OCI-LY7 (cell line): ENCODE results near the gene NPHP3. TPM values are rescaled to one million over a fixed set of nuclear protein-coding genes. Genes with fewer than 3 reads are reported as not detected.

Experiments used
- BruUV-seq: library from RNA; stranded (reverse); fragments of 400-500 nt; replicated peaks from 2 replicates; lab custom pipeline; 2021; lab: Mats Ljungman, UMichigan
- CTCF ChIA-PET: fragments of 300-600 bp; sonication (Branson Sonifier 250); formaldehyde crosslinking; loops from one replicate; lab custom pipeline; 2022; ENCODE audit warnings: antibody characterized with exemption; ENCODE audit not compliant: unreplicated experiment; lab: Charles Lee
- POLR2A ChIA-PET: fragments of 300-600 bp; sonication (Branson Sonifier 250); formaldehyde crosslinking; loops from one replicate; lab custom pipeline; 2022; ENCODE audit warnings: antibody characterized with exemption; lab: Charles Lee
- DNase-seq: peaks from one replicate; pipeline ENCODE4 v3.0.0-alpha.2; 2015; ENCODE audit warnings: low spot score
- H2AFZ ChIP-seq: fragments of 200-600 bp; sonication (generic), shearing (Covaris generic); 2 replicates; pipeline ENCODE4 v1.6.1; 2014; ENCODE audit warnings: mild to moderate bottlenecking, antibody characterized with exemption, low read length, moderate library complexity
- H3K27ac ChIP-seq: fragments of 200-600 bp; sonication (generic); 2 replicates; pipeline ENCODE4 v1.5.1; 2014; ENCODE audit warnings: mixed run types, low read depth, mild to moderate bottlenecking, moderate library complexity, low read length, inconsistent platforms; ENCODE audit not compliant: poor library complexity, severe bottlenecking
- H3K36me3 ChIP-seq: fragments of 200-600 bp; sonication (generic); 2 replicates; pipeline ENCODE4 v1.6.1; 2014; ENCODE audit warnings: mild to moderate bottlenecking, antibody characterized with exemption, low read length, moderate library complexity, mixed read lengths; ENCODE audit not compliant: insufficient read depth
- H3K4me1 ChIP-seq: fragments of 200-600 bp; sonication (generic); 2 replicates; pipeline ENCODE4 v1.5.1; 2014; ENCODE audit warnings: mild to moderate bottlenecking, low read length; ENCODE audit not compliant: insufficient read depth, poor library complexity, severe bottlenecking
- H3K4me2 ChIP-seq: fragments of 200-600 bp; sonication (generic); 2 replicates; pipeline ENCODE4 v1.6.1; 2014; ENCODE audit warnings: mild to moderate bottlenecking, low read length
- H3K4me3 ChIP-seq: fragments of 200-600 bp; sonication (generic); 2 replicates; pipeline ENCODE4 v1.5.1; 2014; ENCODE audit warnings: mild to moderate bottlenecking, low read depth, low read length; ENCODE audit not compliant: poor library complexity, severe bottlenecking
- H3K79me2 ChIP-seq: fragments of 200-600 bp; sonication (generic); 2 replicates; pipeline ENCODE4 v1.6.1; 2016; ENCODE audit warnings: low read depth, mild to moderate bottlenecking, low read length, moderate library complexity, mixed read lengths; ENCODE audit not compliant: insufficient read depth
- H3K9me2 ChIP-seq: fragments of 200-600 bp; sonication (generic); 2 replicates; pipeline ENCODE4 v1.6.1; 2016; ENCODE audit warnings: mild to moderate bottlenecking, low read length, mixed read lengths; ENCODE audit not compliant: insufficient read depth
- H3K9me3 ChIP-seq: fragments of 200-600 bp; sonication (generic); 2 replicates; pipeline ENCODE4 v1.6.1; 2014; ENCODE audit warnings: mild to moderate bottlenecking, mixed run types, low read length, mixed read lengths
- H4K20me1 ChIP-seq: fragments of 200-600 bp; sonication (generic); 2 replicates; pipeline ENCODE4 v1.6.1; 2014; ENCODE audit warnings: mild to moderate bottlenecking, antibody characterized with exemption, low read length, moderate library complexity, mixed read lengths; ENCODE audit not compliant: insufficient read depth
- EZH2phosphoT487 ChIP-seq: fragments of 200-600 bp; sonication (generic); IDR thresholded peaks from 2 replicates; pipeline ENCODE4 v1.6.1; 2018; ENCODE audit warnings: low read depth, borderline replicate concordance, mild to moderate bottlenecking, mixed run types, antibody characterized with exemption, low read length, moderate library complexity, mixed read lengths
- intact Hi-C: fragments of 100-400 bp; cut with micrococcal nuclease; formaldehyde crosslinking; loops from one replicate; pipeline ENCODE4 v1.10.0; 2022; ENCODE audit not compliant: unreplicated experiment
- total RNA-seq, 2 experiments: library from RNA; depleted of rRNA in 1 of 2; stranded (reverse); fragments of >200 nt in 1 of 2; shearing (Covaris generic) in 1 of 2; gene quantifications; 2 replicates each; pipeline ENCODE4 v1.2.3, GENCODE V29; 2014 to 2022
- TF ChIP-seq, protein P1 (sequence below): fragments of 200-600 bp; sonication (generic); conservative IDR thresholded peaks from 2 replicates; pipeline ENCODE4 v1.5.1; 2014; ENCODE audit warnings: mild to moderate bottlenecking, antibody characterized with exemption, low read length, moderate library complexity, mixed read lengths

Gene NPHP3
- total RNA-seq, 2 experiments from 2014 or later = 8.5 to 10.6 TPM

DNA sequence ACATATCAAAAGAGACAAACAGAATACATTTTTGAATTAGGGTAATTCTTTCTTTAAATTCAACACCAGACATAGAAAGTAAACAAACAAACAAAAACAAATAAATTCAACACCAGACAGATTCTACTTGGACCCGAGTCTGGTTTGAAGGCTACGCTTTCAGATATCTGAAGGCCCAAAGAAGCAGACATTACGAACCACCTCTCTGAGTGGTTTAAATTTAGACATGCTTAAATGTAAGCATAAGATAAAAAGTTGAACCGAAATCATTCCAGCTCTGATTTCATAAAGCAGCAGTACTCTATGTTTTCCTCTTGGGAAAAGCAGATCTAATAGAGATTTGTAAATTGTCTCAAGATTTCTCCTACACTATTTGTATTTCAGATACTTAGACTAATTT lies 32.2 kb downstream of the NPHP3 start:
- CTCF ChIA-PET = no interaction called here
- POLR2A ChIA-PET = interaction anchor here (0.7 kb wide), 1 partner anchor 164 kb away, joined by 4 read pairs; no protein-coding TSS in a partner anchor
- intact Hi-C loops = no loop called here
- Histone ChIP-seq H3K9me2 (no peaks in the 10 kb centered on the region), H3K36me3 (peaks cover 24% of the 10 kb centered on the region; the same call in 1 of the 2 replicates), H3K4me3 (no peak overlapping the region), H2AFZ (no peak overlapping the region), H3K4me2 (no peak overlapping the region), H3K79me2 (no peaks in the 10 kb centered on the region), H3K27ac (no peak overlapping the region), H3K4me1 (no peaks in the 10 kb centered on the region), H4K20me1 (no peaks in the 10 kb centered on the region), H3K9me3 (no peaks in the 10 kb centered on the region)
- DNase-seq = no peak
- TF ChIP-seq, protein P1, sequence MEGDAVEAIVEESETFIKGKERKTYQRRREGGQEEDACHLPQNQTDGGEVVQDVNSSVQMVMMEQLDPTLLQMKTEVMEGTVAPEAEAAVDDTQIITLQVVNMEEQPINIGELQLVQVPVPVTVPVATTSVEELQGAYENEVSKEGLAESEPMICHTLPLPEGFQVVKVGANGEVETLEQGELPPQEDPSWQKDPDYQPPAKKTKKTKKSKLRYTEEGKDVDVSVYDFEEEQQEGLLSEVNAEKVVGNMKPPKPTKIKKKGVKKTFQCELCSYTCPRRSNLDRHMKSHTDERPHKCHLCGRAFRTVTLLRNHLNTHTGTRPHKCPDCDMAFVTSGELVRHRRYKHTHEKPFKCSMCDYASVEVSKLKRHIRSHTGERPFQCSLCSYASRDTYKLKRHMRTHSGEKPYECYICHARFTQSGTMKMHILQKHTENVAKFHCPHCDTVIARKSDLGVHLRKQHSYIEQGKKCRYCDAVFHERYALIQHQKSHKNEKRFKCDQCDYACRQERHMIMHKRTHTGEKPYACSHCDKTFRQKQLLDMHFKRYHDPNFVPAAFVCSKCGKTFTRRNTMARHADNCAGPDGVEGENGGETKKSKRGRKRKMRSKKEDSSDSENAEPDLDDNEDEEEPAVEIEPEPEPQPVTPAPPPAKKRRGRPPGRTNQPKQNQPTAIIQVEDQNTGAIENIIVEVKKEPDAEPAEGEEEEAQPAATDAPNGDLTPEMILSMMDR = no peak
- no peak for TF ChIP-seq EZH2phosphoT487
- BruUV-seq = no TSS peak

DNA sequence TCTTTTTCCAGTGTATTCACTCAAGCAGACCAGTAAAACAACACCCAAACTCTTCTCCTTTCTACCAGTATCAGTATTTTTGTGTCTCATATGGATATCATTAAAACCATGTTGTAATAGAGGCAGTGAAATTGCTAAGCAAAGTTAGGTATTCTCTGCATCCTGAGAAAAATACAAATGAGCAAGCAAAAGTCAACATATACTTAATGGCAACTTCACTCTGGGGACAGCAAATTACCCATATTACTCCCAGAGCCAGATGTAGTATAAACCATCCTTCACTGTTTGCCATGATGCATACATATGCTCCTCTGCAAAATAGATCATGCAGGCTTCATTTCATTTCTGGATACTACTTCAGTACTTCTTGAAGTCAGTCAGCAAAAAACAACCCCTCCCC lies 40.0 kb downstream of the NPHP3 start:
- no peaks in the 10 kb centered on the region for H3K9me2 ChIP-seq
- CTCF ChIA-PET = no interaction called here
- H3K36me3 ChIP-seq = peaks cover 25% of the 10 kb centered on the region; the same call in 1 of the 2 replicates
- intact Hi-C loops = no loop called here
- H3K4me3 ChIP-seq = no peak overlapping the region
- H3K9me3 ChIP-seq = no peaks in the 10 kb centered on the region
- no TSS peak for BruUV-seq
- no peaks in the 10 kb centered on the region for H4K20me1 ChIP-seq
- POLR2A ChIA-PET = interaction anchor here (0.6 to 3.3 kb wide), 6 partner anchors 9 to 177 kb away, joined by 3 to 22 read pairs (median 5); no protein-coding TSS in a partner anchor
- no peak overlapping the region for H3K27ac ChIP-seq
- no peak for DNase-seq
- no peak overlapping the region for H3K4me2 ChIP-seq
- no peak overlapping the region for H2AFZ ChIP-seq
- TF ChIP-seq EZH2phosphoT487 = no peak
- TF ChIP-seq, protein P1 = no peak
- no peaks in the 10 kb centered on the region for H3K4me1 ChIP-seq
- H3K79me2 ChIP-seq = no peaks in the 10 kb centered on the region

DNA sequence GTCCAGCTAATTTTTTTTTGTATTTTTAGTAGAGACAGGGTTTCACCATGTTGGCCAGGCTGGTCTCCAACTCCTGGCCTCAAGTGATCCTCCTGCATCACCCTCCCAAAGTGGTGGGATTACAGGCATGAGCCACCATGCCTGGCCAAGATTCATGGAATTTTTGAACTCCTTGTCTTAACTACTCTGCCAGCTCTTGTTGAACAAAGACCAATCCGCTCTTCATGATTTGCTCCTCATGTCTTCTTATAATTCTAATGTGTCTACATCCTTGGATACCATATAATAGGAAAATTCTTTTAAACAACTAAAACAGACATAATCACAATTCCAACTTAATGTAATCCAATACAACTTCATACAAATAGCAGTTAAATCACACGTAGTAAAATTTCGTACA lies 40.8 kb downstream of the NPHP3 start:
- CTCF ChIA-PET = no interaction called here
- BruUV-seq = no TSS peak

More for the DNA sequence above, 40.8 kb downstream of the NPHP3 start:
- H3K4me3 ChIP-seq = no peak overlapping the region
- no peaks in the 10 kb centered on the region for H3K4me1 ChIP-seq
- no peaks in the 10 kb centered on the region for H3K9me3 ChIP-seq
- H2AFZ ChIP-seq = no peak overlapping the region
- intact Hi-C loops = no loop called here
- no peaks in the 10 kb centered on the region for H4K20me1 ChIP-seq
- H3K36me3 ChIP-seq = peaks cover 33% of the 10 kb centered on the region
- no peak overlapping the region for H3K4me2 ChIP-seq
- no peak for DNase-seq
- no peaks in the 10 kb centered on the region for H3K79me2 ChIP-seq
- H3K27ac ChIP-seq = no peak overlapping the region
- H3K9me2 ChIP-seq = no peaks in the 10 kb centered on the region
- TF ChIP-seq, protein P1 = no peak
- no peak for TF ChIP-seq EZH2phosphoT487
- POLR2A ChIA-PET = interaction anchor here (0.6 to 2.3 kb wide), 4 partner anchors 12 to 132 kb away, joined by 3 to 12 read pairs (median 6); no protein-coding TSS in a partner anchor
